HL-60/S4 treated with retinoic acid at 250 ng/mL for 4 days and 3 days (cell line): ENCODE results near the gene LPIN1.
"Not testable (repeated sequence)": the region's sequence is repeated elsewhere in the genome, so short reads cannot be mapped to it uniquely, and the experiment has no call there.

Experiments used
- in situ Hi-C: fragments of 300-500 bp; cut with MboI; formaldehyde crosslinking; loops from 2 replicates; pipeline ENCODE4 v1.7.0; 2022; ENCODE audit warnings: low sequenced_read_pairs

Gene LPIN1

GRCh38 chr2:11807156-11808015 lies 61.0 kb downstream of the LPIN1 start:
- in situ Hi-C loops = no loop called here

DNA sequence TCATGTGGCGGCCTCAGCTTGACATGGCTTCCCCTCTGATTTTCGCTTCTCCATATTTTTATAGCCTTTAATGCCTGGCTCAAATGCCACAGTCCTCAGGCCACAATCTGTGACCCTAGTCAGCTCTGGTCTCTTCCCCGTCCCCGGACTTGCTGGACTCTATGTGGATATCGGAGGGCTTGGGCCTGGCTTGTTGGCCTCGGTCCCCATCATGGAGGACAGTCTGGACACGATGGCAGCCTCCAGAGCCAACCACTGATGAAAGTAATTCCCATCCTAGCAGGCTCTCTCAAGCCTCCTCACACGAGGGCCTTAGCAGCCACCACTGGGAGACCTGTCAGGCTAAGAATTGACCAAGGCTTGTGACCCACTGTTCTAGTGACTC lies 61.6 kb downstream of the LPIN1 start:
- in situ Hi-C loops = no loop called here

DNA sequence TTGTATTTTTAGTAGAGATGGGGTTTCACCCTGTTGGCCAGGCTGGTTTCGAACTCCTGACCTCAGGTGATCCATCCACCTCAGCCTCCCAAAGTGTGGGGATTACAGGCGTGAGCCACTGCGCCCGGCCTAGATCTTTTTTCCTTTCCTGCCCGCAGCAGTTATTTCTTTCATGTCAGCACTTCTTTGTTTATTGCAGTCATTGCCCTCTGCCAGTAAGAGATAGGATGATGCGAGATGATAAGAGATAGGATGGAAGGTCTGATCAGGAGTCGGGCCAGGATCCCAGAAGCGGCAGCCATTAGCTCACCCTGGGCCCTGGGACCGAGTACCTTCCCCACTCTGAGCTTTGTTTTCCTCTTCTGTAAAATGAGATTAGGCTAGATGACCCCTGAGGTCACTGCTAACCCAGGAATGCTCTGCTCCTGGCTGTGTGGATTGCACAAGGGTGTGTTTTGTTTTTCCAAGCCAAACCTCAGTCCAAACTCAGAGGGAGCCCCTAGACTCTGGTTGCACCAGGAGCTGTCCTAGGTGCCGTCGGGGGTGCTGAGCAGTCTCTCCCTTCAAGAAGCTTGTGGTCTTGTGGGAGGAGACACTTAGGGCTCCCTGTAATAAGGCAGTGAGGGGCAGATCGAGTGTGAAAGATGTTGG lies 63.3 kb downstream of the LPIN1 start:
- in situ Hi-C loops = no loop called here

DNA sequence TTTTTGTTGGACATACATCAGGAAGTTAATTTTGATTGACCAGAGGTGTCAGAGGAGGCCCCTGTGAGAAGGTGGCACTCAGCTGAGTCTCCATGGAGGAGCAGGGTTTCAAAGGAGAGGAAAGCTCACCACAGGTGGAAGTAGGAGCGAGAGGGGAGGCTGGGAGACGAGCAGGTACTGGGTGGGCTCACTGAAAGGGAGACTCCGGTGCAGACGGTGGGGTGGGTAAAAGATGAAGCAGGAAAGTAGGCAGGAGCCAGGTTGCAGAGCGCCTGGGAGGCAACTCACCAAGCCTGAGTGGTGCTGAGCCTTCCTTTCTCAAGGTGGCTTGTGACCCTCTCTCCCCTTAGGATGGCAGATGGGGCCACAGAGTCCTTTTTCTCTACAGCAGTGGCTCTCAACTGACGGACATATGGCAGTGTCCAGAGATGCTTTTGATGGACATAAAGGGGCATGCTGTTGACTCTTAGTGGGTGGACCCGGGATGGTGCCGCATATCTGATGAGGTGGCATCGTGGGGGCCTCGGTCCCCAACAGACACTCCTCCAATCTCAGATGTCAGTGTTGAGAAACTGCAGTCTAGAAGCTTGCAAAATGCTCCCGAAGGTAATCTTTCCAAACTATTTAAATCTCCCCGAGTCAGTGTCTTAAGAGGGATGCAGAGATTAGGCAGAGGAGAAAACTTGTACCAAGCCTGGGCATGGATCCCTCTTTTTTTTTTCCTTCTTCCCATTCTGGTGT lies 64.0 kb downstream of the LPIN1 start:
- in situ Hi-C loops = no loop called here

- in situ Hi-C loops = no loop called here
Measured at GRCh38 chr2:11811036-11811654, 64.7 kb downstream of the LPIN1 start.

GRCh38 chr2:11812466-11813248 lies 66.2 kb downstream of the LPIN1 start:
- in situ Hi-C loops = no loop called here

DNA sequence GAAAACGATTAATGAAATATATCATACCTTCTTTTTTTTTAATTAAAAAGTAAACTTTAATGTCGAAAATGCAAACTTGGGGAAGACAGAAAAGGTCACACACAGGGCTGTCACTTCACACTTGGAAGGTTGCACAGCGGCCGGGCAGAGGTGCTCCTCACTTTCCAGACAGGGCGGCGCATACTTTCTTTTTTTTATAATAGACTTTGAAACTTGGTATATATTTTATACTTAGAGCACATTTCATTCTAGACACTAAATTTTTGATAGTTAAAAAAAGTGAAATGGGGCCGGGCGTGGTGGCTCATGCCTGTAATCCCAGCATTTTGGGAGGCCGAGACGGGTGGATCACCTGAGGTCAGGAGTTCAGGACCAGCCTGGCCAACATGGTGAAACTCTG lies 66.9 kb downstream of the LPIN1 start:
- in situ Hi-C loops = not testable (repeated sequence)

DNA sequence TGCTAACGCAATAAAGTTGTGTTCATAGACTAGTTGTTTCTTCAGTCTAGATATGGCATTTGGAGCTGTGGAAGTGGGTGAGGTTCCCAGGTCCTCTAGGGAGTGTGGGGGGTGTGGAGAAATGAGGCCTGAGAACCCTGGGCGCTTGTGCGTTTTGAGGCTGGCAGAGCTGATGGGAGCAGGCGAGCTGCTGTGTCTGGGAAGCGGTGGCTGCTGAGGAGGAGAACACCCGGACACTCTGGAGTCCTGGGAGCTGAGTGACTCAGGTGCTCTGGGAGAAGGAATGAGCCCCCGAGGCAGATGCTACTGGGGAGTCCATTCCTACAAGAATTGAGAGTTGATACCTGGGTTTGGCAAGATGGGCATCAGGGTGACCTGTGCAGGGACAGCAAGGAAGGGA lies 67.5 kb downstream of the LPIN1 start:
- in situ Hi-C loops = no loop called here

DNA sequence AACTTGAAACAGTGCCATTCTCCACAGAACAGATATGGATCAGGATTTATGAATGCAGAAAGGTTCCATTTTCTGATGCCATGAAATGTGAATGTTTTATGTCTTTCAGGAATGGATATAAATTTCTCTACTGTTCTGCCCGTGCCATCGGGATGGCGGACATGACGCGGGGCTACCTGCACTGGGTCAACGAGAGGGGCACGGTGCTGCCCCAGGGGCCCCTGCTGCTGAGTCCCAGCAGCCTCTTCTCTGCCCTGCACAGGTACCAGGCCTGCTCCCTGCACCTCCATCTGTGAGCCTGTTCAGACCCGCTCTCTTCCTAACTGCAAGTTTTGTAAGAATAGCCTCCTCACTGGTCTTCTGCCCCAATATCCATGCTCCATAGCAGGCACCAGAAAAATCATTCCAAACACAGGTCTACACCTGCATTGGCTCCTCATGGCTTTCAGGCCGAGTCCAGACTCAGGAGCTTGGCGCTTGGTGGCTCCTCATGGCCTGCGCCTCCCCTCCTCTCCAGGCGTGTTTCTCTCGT lies 68.6 kb downstream of the LPIN1 start:
- in situ Hi-C loops = no loop called here

- in situ Hi-C loops = not testable (repeated sequence)
Measured at GRCh38 chr2:11816935-11817334, 70.5 kb downstream of the LPIN1 start.

GRCh38 chr2:11819235-11819729 lies 72.8 kb downstream of the LPIN1 start:
- in situ Hi-C loops = no loop called here

DNA sequence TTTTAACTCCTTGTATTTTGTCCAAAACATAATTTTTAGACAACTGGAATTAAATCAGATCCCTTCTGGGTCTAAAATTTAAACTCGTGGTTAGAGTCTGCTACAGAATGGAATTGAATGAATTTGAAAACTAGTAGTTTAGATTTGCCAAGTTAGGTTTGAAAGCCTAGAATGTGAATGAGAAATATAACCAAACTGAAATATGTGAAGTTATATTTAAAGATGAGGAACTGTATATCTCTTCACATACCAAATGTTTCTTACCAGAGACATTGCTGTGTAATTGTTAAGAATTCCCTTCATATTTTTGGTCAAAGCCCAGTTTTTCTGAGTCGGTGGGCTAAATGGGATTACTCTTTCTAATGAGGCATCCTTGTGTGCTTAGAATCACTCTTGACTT lies 74.2 kb downstream of the LPIN1 start:
- in situ Hi-C loops = no loop called here

GRCh38 chr2:11821705-11822104 lies 75.3 kb downstream of the LPIN1 start:
- in situ Hi-C loops = no loop called here

DNA sequence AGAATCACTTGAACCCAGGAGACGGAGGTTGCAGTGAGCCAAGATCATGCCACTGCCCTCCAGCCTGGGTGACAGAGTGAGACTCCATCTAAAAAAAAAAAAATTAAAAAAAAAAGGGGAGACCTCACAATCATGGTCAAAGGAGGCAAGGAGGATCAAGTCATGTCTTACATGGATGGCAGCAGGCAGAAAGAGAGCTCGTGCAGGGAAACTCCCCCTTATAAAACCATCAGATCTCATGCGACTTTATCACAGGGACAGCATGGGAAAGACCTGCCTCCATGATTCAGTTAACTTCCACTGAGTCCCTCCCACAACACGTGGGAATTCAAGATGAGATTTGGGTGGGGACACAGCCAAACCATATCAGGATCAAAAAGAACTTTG lies 75.9 kb downstream of the LPIN1 start:
- in situ Hi-C loops = not testable (repeated sequence)

- in situ Hi-C loops = no loop called here
Measured at GRCh38 chr2:11822746-11823451, 76.5 kb downstream of the LPIN1 start.

- in situ Hi-C loops = loop anchor here (25.0 kb wide), 2 partner anchors 887 to 1187 kb away; partner anchors contain the start of gene TRIB2
Measured at GRCh38 chr2:11824901-11825828, 78.7 kb downstream of the LPIN1 start.

DNA sequence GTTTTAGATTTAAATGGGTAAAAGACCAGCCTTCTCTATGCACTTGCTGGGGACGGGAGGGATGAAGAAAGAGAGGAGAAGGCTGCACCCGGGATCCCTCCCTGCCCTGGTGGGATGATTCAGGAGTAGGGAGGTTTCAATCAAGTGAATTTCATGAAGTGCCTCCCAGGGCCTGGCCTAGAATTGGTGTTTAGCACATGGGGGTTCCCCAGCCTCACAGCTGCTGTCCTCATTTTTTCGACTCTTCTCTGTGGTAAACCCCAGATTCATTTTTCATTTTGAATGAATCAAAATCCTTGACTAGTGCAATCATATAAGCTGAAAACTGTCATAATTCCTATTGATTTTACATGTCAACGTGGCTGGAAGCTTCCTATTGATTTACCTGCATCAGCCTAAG lies 81.1 kb downstream of the LPIN1 start:
- in situ Hi-C loops = loop anchor here (25.0 kb wide), 2 partner anchors 885 to 1185 kb away; partner anchors contain the start of gene TRIB2

DNA sequence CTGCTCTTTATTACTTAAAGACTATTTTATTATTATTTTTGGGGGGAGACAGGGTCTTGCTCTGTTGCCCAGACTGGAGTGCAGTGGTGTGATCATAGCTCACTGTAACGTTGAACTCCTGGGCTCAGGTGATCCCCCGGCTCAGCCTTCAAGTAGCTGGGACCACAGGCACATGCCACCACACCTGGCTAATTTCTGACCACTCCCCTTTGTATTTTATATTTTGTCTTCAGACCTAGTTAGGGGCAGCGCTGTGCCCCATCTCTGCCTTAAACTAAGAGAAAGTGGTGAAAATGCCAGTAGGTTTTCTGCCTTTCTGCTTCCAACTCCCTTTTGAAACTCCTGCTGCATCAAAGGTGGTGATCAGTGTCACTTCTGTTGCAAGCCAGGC lies 82.5 kb downstream of the LPIN1 start:
- in situ Hi-C loops = loop anchor here (25.0 kb wide), 2 partner anchors 883 to 1183 kb away; partner anchors contain the start of gene TRIB2
